Body of pancreas (tissue), 4 donors: ENCODE data around the gene PHC2. TPM values are rescaled to one million over a fixed set of nuclear protein-coding genes. Genes with fewer than 3 reads are reported as not detected.

ENCODE experiments used
- ATAC-seq: fragments of 150-250 bp; one replicate; pipeline ENCODE4 v1.9.1; 2016
- DNase-seq, 4 donors: peaks; one replicate each; pipeline ENCODE4 v3.0.0-alpha.2; 2019
- H3K27ac ChIP-seq, 4 donors: fragments of 200-600 bp; sonication (generic); 1 replicate in 3 of 4; 2 replicates in 1 of 4; pipeline versions ENCODE4 v1.5.1 to v1.6.1; 2016 to 2019; ENCODE audit warnings: mild to moderate bottlenecking in 1 of 4, mixed read lengths in 1 of 4, moderate library complexity in 1 of 4
- H3K27me3 ChIP-seq, 2 donors: fragments of 200-600 bp; sonication (generic); one replicate each; pipeline ENCODE4 v1.6.0; 2016; ENCODE audit warnings: mild to moderate bottlenecking in 1 of 2
- H3K36me3 ChIP-seq, 2 donors: fragments of 200-600 bp; sonication (generic); replicated peaks in 1 of 2; 2 replicates each; pipeline ENCODE4 v1.5.1; 2016; ENCODE audit warnings: low read depth in 2 of 2; ENCODE audit not compliant: insufficient read depth in 1 of 2
- H3K4me1 ChIP-seq: fragments of 200-600 bp; sonication (generic); one replicate; pipeline ENCODE4 v1.6.0; 2016
- H3K4me3 ChIP-seq, 2 donors: fragments of 200-600 bp; sonication (generic); 1 replicate in 1 of 2; 2 replicates in 1 of 2; pipeline ENCODE4 v1.5.1; 2016 to 2019
- H3K9me3 ChIP-seq, 3 donors: fragments of 200-600 bp; sonication (generic); 1 replicate in 2 of 3; 2 replicates in 1 of 3; pipeline ENCODE4 v1.5.1; 2016
- CTCF ChIP-seq, 7 experiments: fragments of 450-650 bp in 4 of 7; fragments of 200-600 bp in 3 of 7; sonication (generic) in 3 of 7; IDR thresholded peaks; one replicate each; pipeline ENCODE4 v1.5.1; 2016 to 2019; ENCODE audit warnings: antibody characterized with exemption in 7 of 7
- POLR2A ChIP-seq, 3 donors: fragments of 450-650 bp; IDR thresholded peaks; one replicate each; pipeline ENCODE4 v1.6.1; 2016; ENCODE audit warnings: antibody characterized with exemption in 3 of 3, mild to moderate bottlenecking in 2 of 3
- WGBS, 2 donors: methylation state at CpG; one replicate each; pipeline ENCODE4 v1.1.5; 2017; 5-methylcytosine and 5-hydroxymethylcytosine counted together
- intact Hi-C: fragments of 100-400 bp; cut with DNase I; formaldehyde crosslinking; loops from one replicate; pipeline ENCODE4 v1.15.1; 2023
- total RNA-seq, 2 donors: library from RNA; depleted of rRNA; stranded (reverse); fragments of >200 nt; gene quantifications; one replicate each; pipeline ENCODE4 v1.1.0, GENCODE V29; 2016

PHC2 gene
- total RNA-seq, 2 donors from 2014 or later: 41.8 to 44.5 TPM

DNA sequence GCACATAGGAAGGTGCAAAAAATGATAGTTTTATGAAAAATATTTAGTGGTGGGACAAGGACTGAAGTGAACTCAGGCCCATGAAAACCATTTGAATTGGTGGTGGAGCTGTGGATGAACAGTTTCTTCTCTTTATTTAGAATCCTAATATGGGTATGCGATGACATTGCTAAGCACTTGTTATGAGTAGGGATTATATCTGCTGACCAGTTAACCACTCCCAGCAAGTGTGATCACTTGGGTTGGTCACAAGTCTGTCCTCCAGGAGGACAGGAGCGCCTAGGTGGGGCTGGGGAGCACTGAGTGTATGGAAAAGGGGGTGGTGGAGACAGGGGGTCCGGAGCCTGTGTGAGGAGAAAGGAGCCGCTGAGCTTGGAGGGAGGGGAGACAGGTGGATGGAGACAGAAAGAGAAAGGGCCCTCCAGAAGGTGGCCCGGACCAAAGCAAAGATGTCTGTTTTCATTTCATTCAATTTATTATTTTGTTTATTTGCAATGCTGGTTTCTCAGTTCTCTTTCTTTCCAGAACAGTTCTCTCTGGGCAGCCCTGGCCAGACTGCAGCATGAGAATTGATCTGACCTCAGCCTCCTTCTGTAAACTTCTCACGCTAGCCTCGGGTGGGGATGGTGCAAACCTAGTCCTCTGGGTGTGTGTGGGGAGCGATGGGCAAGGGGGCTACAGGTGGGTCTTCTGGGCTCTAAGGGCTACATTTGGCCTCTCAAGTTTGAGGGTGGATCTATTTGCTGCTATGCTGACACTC, 31.7 kb upstream of the PHC2 start:
- no peak for TF ChIP-seq CTCF (IDR thresholded peaks at IDR 0.05)
- no peak for TF ChIP-seq POLR2A (IDR thresholded peaks at IDR 0.05)
- whole genome bisulfite sequencing, 2 donors: 83 to 88% methylated on average over 8 of the region's 8 CpGs
- no peak overlapping the region for H3K27ac ChIP-seq
- DNase-seq: no peak
- no peaks in the 10 kb centered on the region for H3K4me1 ChIP-seq
- H3K36me3 ChIP-seq: no peaks in the 10 kb centered on the region
- H3K4me3 ChIP-seq: no peak overlapping the region
- intact Hi-C loops: loop anchor here (10.0 kb wide), 2 partner anchors 168 to 368 kb away; no protein-coding TSS in a partner anchor
- H3K9me3 ChIP-seq: no peaks in the 10 kb centered on the region
- no peaks in the 10 kb centered on the region for H3K27me3 ChIP-seq
- no peak for ATAC-seq

DNA sequence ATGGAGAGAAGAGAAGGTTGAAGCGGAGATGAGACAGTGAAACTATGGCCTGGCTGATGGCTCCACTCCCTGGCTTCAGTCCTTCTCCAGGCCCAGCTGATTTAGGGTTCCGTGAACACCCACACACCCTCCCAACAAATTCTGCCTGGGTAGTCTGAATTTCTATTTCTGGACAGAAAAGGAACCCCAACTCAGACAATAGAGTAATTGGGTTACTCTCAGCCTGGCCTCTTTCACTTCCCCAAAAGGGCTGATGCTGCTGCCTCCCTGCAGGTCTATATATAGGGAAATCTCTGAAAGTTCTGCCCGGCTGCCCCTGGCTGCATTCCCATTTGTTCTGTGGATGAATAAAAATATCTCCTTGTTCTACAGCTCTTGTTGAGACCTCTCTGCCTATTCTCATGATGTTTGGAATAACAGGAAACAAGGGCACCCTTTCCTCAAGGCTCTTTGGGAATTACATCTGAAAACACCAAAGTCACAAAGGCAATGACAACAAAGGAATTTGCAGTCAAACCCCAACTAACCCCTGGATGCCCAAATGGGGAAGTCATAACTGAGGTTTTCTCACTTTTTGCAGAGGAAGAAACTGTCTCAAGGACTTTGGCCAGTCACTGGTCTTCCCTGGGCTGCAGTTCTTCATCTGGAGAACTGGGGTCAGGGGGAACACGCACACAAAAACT, 30.2 kb upstream of the PHC2 start:
- 60 to 74% methylated on average over 4 of the region's 4 CpGs for WGBS, 2 donors
- DNase-seq (peak in 1 of 4 donors; percentile 53), ATAC-seq (no peak)
- no peaks in the 10 kb centered on the region for H3K36me3 ChIP-seq
- peak overlapping the region in 1 of 4 donors; percentile 34 for H3K27ac ChIP-seq
- no peak overlapping the region for H3K4me3 ChIP-seq
- TF ChIP-seq CTCF (IDR thresholded peaks at IDR 0.05) (no peak), POLR2A (IDR thresholded peaks at IDR 0.05) (no peak)
- no peaks in the 10 kb centered on the region for H3K9me3 ChIP-seq
- intact Hi-C loops: loop anchor here (10.0 kb wide), 2 partner anchors 166 to 366 kb away; no protein-coding TSS in a partner anchor
- no peaks in the 10 kb centered on the region for H3K4me1 ChIP-seq
- no peaks in the 10 kb centered on the region for H3K27me3 ChIP-seq

DNA sequence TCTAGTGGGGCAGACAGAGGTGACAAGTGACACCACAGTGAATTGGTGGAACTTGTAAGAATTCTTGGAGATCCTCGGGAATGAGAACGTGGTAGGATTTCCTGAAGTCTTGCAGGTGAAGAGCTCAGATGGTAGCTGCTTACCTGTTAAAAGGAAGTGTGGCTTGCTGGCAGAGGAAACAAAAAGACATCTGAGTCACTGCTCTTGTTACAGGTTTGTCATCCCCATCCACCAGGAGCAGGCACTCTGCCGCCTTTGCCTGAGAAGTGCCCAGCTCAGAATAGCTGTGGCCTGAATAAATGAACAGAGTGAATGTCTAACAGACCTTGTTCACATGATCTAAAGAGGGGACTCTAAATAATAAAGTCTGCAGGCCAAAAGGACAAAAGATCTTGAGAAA, 29.2 kb upstream of the PHC2 start:
- Histone ChIP-seq H3K36me3 (no peaks in the 10 kb centered on the region), H3K27ac (no peak overlapping the region), H3K9me3 (no peaks in the 10 kb centered on the region), H3K27me3 (no peaks in the 10 kb centered on the region), H3K4me3 (no peak overlapping the region), H3K4me1 (no peaks in the 10 kb centered on the region)
- DNase-seq: no peak
- 79 to 81% methylated on average over 3 of the region's 3 CpGs for WGBS, 2 donors
- intact Hi-C loops: loop anchor here (10.0 kb wide), 2 partner anchors 165 to 365 kb away; no protein-coding TSS in a partner anchor
- TF ChIP-seq POLR2A (IDR thresholded peaks at IDR 0.05): no peak
- no peak for TF ChIP-seq CTCF (IDR thresholded peaks at IDR 0.05)
- no peak for ATAC-seq

DNA sequence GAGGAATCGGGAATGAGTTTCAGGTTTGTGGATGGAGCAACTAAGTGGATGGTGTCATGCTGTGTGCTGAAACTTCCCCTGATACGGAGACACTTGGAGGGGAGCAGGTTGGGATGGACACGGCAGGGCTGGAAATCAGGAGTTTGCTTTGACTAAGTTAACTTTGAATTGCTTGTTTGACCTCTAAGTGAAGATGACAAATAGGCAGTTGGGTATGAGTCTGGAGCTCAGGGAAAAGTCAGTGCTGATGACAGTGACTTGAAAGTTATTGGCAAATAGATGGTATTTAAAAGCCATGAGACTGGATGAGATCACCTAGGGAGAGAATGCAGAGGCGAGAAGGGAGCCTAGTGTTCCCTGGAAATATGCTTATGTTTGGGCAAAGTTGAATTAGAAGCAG, 28.8 kb upstream of the PHC2 start:
- no peaks in the 10 kb centered on the region for H3K36me3 ChIP-seq
- DNase-seq (no peak), ATAC-seq (no peak)
- no peaks in the 10 kb centered on the region for H3K27me3 ChIP-seq
- H3K27ac ChIP-seq: no peak overlapping the region
- WGBS, 2 donors: 72 to 78% methylated on average over 4 of the region's 4 CpGs
- H3K4me1 ChIP-seq: no peaks in the 10 kb centered on the region
- no peaks in the 10 kb centered on the region for H3K9me3 ChIP-seq
- intact Hi-C loops: loop anchor here (10.0 kb wide), 2 partner anchors 165 to 365 kb away; no protein-coding TSS in a partner anchor
- TF ChIP-seq CTCF (IDR thresholded peaks at IDR 0.05) (no peak), POLR2A (IDR thresholded peaks at IDR 0.05) (no peak)
- no peak overlapping the region for H3K4me3 ChIP-seq
